ENCODE measurements around the gene HAUS6.
"Not testable (repeated sequence)": the region's sequence is repeated elsewhere in the genome, so short reads cannot be mapped to it uniquely, and the experiment has no call there.

The HAUS6 gene

GRCh38 chr9:19102631-19103345 lies at the start of gene HAUS6:
HAUS6 (minus strand) TSS chr9:19102904; CDS start chr9:19102651, 253 bp downstream.
- FAIRE-seq = peak; percentile 88

- not testable (repeated sequence) for FAIRE-seq
These were observed 49.4 kb upstream of the HAUS6 start for GRCh38 chr9:19152160-19152498.

DNA sequence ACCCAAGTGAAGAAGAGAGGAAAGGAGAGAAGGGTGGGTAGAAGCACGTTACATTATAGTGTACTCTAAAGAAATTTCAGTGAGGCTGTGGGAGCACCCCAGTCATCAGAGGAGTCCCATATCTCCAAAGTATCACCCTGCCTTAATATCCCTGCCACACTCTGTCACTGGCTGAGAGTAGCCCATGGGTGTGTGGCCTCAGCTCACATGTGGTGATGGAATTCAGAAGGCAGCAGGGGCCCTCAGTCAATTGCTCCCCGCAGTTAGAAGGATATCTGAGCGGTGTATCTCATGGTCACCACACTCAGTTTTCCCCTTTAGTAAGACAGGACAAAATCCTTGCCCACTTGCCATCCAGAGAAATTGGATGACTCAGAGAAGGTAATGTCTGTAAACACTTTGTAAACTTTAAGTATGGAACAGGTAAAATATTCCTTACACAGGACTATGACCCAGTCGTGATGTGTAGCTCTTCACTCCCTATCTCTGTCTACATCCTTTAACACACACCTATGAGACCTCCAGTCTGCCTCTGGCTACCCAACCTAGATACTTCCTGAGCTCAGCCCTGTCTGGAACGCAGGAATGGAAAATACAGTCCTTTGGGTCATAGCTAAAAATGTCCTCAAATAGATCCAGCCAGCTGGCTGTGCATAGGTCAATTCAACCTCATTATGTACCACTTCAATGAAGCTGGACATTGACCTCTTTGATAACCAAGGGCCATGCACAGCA lies 48.9 kb upstream of the HAUS6 start:
- FAIRE-seq = no peak

- no peak for FAIRE-seq
These were observed 46.5 kb upstream of the HAUS6 start for GRCh38 chr9:19149230-19149629.

DNA sequence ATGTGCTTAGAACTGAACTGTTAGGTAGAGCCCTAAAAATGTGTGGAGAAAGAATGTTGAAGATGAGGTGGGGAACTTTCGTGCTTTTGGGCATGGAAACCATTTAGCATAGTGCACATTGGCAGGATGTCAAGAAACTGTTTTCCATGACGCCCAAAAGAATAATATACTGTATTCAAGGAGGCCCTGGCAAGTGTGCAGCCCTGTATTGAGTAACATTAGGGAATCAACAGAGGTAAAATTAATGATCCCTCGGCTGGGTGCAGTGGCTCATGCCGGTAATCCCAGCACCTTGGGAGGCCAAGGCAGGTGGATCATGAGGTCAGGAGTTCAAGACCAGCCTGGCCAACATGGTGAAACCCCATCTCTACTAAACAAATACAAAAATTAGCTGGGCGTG lies 45.5 kb upstream of the HAUS6 start:
- FAIRE-seq = no peak

- no peak for FAIRE-seq
These were observed 43.8 kb upstream of the HAUS6 start for GRCh38 chr9:19146441-19147024.

DNA sequence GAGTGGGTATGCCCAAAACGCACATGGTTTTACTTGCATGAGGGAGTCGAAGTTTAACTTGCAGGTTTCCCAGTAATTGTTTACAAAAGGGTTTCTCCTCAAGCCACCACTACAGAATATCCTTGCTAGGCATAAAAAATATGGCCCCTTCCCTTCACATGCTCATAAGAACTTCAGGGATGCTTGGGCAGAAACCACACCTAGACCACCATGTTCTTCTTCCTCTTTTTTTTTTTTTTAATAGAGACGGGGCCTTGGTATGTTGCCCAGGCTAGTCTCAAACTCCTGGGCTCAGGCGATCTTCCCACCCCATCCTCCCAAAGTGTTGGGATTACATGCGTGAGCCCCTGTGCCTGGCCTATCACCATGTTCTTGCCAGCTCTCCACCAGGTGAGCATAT lies 43.2 kb upstream of the HAUS6 start:
- no peak for FAIRE-seq

DNA sequence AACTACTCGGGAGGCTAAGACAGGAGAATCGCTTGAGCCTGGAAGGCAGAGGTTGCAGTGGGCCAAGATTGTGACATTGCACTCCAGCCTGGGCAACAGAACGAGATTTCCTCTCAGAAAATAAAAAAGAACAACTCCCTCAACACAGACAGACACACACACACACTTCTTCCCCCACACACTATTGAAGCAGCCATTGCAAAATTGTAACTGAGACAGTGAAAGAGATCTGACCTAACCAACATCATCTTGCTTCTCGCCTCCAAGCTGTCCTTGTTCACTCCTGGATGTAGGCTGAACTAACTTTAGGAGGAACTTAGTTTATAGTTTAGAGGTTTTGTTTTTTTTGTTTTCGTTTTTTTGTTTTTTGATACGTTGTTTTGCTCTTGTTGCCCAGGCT lies 37.6 kb upstream of the HAUS6 start:
- no peak for FAIRE-seq

GRCh38 chr9:19138084-19138483 lies 35.4 kb upstream of the HAUS6 start:
- no peak for FAIRE-seq

- FAIRE-seq = no peak
These were observed 34.6 kb upstream of the HAUS6 start for GRCh38 chr9:19137282-19137681.

- no peak for FAIRE-seq
These were observed 33.4 kb upstream of the HAUS6 start for GRCh38 chr9:19136129-19136528.

DNA sequence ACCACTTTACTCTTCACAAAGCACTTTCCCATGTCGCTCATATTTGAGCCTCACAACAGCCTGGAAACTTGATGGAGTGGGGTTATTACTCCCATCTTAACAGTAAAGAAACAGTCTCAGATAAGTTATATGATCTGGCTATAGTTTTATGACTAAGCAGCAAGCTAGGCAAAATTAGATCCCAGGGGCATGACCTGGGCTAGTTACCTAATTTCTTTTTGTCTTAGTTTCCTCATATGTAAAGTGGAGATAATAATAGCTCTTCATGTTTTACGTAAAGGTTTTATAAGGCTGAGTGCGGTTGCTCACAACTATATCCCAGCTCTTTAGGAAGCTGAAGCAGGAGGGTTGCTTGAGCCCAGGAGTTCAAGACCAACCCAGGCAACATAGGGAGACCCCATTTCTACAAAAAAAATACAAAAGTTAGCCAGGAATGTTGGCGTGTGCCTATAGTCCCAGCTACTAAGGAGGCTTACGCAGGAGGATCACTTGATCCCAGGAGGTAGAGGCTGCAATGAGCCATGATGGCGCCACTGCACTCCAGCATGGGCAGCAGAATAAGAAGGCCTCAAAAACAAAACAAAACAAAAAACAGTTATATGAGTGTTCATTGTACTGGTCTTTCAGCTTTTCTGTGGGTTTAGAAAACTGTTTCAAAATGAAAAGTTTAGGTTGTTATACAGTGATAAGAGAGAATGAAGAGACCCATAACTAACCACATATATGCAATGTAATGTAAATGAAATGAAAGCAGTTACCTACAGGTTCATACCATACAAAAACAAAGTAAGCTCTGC lies 31.0 kb upstream of the HAUS6 start:
- FAIRE-seq = no peak

DNA sequence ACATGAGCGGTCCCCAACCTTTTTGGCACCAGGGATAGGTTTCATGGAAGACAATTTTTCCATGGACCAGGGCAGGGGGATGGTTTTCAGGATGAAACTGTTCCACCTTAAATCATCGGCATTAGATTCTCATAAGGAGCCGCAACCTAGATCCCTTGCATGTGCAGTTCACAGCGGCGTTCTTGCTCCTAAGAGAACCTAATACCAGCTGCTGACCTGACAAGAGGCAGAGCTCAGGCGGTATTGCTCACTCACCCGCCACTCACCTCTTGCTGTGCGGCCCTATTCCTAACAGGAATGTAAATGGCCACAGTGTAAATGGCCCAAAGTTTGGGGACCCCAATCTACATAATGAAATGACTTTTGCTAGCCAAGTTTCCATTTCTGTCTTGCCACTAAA lies 27.7 kb upstream of the HAUS6 start:
- no peak for FAIRE-seq

DNA sequence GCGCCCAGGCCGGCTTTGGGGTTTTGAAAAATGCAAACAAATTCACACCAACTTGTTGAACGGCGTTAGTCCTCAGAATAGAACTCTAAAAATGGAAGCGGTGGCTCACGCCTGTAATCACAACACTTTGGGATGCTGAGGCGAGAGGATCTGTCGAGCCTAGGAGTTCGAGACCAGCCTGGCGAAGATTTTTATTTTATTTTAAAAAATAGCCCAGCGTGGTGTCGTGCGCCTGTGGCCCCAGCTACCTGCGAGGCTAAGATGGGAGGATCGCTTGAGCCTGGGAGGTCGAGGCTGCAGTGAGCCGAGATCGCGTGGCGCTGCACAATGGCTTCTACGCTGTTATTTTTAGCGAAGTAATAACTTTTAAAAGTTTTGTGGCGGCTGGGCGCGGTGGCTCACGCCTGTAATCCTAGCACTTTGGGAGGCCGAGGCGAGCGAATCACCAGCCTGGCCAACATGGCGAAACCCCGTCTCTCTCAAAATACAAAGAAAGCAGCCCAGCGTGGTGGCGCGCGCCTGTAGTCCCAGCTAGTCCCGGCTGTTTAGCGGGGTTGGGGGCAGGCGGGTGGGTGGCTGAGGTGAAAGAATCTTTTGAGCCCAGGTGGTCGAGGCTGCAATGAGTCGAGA lies 25.3 kb upstream of the HAUS6 start:
- no peak for FAIRE-seq

GRCh38 chr9:19124430-19124793 lies 21.7 kb upstream of the HAUS6 start:
- no peak for FAIRE-seq

- no peak for FAIRE-seq
These were observed 19.9 kb upstream of the HAUS6 start for GRCh38 chr9:19122490-19123042.

DNA sequence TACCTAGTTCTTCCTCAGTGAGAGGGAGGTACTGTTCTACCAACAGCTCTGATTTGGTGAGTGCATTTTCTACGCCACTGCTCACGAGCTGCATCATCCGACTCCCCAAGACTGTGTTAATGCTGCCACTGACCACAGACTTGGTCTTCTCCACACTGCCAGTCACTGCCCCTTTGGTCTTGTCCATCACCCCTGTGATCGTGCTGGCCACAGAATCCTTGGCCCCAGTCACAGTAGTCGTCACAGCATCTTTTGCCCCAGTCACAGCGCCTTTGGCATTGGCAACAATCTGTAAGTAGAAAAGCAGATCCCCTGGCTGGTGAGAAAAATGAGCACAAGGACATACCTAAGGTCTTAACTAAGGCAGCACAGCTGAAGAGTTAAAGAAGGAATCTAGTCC lies 18.2 kb upstream of the HAUS6 start:
- FAIRE-seq = no peak

GRCh38 chr9:19119801-19120440 lies 17.2 kb upstream of the HAUS6 start:
- no peak for FAIRE-seq

DNA sequence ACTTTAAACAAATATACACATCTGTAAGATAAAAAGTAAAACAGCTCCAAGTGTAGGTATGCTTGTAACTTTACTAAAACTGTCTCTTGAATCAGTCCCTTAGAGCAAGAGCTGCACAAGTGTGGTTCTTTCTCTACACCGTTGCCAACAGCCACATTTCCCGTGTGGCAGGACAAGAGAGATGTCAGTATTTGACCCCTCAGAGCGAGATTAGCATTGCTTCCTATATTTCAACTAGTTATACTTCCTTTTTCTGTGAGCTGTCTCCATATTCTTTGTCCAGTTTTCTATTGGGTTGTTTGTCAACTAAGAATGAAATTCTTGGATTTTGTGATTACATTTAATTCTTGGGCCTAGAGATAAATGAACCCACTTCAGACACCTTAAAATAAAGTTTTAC lies 16.5 kb upstream of the HAUS6 start:
- no peak for FAIRE-seq

DNA sequence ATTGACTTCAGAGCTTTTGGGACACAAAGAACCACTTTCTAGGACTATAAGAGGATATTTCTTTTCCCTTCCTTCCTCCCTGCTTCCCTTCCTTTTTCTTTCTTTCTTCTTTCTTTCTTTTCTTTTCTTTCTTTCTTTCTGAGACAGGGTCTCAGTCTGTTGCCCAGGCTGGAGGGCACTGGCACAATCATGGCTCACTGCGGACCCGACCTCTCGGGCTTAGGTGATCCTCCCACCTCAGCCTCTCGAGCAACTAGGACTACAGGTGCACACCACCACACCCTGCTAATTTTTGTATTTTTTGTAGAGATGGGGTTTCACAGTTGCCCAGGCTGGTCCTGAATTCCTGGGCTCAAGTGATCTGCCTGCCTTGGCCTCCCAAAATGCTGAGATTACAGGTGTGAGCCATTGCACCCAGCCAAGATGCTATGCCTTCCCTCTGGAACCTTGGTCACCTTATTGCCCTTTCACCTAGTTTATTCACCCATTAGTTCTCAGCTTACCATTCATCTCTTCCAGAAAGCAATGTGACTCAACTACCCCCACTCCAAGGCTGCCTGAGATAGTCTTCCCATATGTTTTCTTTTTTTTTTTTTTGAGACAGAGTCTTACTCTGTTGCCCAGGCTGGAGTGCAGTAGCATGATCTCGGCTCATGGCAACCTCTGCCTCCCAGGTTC lies 14.5 kb upstream of the HAUS6 start:
- no peak for FAIRE-seq

- no peak for FAIRE-seq
These were observed 13.5 kb upstream of the HAUS6 start for GRCh38 chr9:19116107-19116790.
